SK-N-SH (cell line): ENCODE measurements around the gene NSMCE1.

Source experiments
- CTCF ChIP-seq: fragments of 200-600 bp; sonication (generic); IDR thresholded peaks from 2 replicates; pipeline ENCODE4 v1.6.1; 2017; ENCODE audit warnings: antibody characterized with exemption, mild to moderate bottlenecking, moderate library complexity
- EP300 ChIP-seq, 2 experiments: IDR thresholded peaks; 2 replicates each; pipeline versions ENCODE4 v1.4.0 to v1.6.1; 2012; ENCODE audit warnings: borderline replicate concordance in 1 of 2, low read depth in 1 of 2, low read length in 1 of 2
- FOXM1 ChIP-seq: IDR thresholded peaks from 2 replicates; pipeline ENCODE4 v1.4.0; 2012; ENCODE audit warnings: low read depth, mild to moderate bottlenecking
- MAX ChIP-seq: IDR thresholded peaks from 2 replicates; pipeline ENCODE4 v1.4.0; 2012; ENCODE audit warnings: low read depth
- POLR2AphosphoS5 ChIP-seq: IDR thresholded peaks from 2 replicates; pipeline ENCODE4 v1.6.1; 2012; ENCODE audit warnings: low read depth, low read length
- RAD21 ChIP-seq: IDR thresholded peaks from 2 replicates; pipeline ENCODE4 v1.6.1; 2012; ENCODE audit warnings: mild to moderate bottlenecking, low read length

- TF ChIP-seq RAD21 (no peak), CTCF (no peak), MAX (no peak), EP300 (IDR thresholded peaks at IDR 0.05; ENCODE audit: borderline replicate concordance in 1 of 2, low read depth in 1 of 2, low read length in 1 of 2) (no peak), FOXM1 (no peak), POLR2AphosphoS5 (no peak)
Observed at GRCh38 chr16:27209591-27209990, 59.0 kb downstream of the NSMCE1 start.
